ENCODE measurements around the gene ZNF629.

DNA sequence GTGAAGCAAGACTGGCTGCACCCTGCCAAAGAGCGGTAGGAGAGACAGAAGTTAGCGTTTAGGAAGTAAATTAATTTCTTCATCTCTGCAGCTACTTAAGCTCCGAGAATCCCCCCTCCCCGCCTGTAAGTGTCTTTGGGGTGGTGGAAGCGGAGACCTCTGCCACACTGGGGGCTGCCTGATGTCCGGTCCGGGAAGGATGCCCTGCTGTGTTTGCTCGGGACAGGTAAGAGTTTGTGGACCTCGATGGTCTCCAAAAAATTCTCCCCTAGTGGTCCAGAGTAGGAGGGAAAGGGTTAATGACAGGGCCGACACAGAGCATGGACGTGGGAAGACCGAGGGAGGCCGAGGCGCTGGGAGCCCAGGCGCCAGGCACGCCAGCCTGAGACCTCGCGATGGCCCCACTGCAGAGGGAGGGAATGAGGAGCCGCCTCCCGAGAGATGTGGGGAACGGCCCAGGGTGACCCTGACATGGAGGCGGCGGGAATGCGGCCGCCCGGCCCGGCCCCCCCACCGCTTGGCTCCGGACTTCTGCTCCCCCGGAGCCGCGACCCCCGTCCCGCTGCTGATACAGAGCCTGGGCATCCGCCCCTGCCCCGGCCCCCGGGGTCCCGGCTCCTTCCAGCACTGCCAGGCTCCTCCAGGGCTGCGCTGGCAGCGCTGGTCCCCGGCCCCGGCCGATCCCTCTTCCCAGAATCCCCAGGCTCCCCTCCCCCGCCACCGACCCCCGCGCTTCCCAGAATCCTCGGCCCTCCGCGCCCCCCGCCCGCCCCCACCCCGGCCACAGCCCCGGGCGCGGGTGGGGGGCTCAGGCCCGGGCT lies 680 bp downstream of the ZNF629 start:
- TF ChIP-seq, protein P1, sequence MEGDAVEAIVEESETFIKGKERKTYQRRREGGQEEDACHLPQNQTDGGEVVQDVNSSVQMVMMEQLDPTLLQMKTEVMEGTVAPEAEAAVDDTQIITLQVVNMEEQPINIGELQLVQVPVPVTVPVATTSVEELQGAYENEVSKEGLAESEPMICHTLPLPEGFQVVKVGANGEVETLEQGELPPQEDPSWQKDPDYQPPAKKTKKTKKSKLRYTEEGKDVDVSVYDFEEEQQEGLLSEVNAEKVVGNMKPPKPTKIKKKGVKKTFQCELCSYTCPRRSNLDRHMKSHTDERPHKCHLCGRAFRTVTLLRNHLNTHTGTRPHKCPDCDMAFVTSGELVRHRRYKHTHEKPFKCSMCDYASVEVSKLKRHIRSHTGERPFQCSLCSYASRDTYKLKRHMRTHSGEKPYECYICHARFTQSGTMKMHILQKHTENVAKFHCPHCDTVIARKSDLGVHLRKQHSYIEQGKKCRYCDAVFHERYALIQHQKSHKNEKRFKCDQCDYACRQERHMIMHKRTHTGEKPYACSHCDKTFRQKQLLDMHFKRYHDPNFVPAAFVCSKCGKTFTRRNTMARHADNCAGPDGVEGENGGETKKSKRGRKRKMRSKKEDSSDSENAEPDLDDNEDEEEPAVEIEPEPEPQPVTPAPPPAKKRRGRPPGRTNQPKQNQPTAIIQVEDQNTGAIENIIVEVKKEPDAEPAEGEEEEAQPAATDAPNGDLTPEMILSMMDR (conservative IDR thresholded peaks at IDR 0.05) = no peak
- TF ChIP-seq ZFX (IDR thresholded peaks at IDR 0.05) = peak; percentile 42; the same call in 1 of the 2 replicates

Data from C4-2B (cell line).